ENCODE results near the gene MARCHF2.

MARCHF2 gene

DNA sequence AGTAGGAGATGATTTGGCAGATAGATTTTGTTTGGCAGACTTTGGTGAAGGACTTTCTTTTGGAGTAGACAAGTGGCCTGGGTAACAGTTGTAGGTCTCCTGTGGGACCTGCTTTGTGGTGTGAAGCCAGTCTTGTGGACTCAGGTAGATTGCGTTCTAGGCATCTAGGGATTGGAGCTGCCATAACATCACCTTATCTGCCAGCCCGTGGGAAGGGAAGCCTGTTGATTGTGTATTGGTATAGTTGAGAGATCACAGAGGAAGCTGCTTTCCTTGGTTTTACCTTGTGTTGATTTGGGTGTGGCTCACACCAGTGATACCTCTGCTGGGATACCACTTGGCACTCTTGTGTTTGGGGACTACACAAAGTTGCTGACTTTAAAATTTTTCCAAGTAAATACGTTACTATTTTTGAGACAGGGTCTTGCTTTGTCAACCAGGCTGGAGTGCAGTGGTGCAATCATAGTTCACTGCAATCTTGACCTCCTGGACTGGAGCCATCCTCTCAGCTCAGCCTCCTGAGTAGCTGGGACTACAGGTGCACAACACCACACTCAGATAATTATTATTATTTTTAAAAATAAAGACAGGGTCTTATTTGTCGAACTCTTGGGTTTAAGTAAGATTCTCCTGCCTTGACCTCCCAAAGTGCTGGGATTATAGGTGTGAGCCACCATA is 39.5 kb downstream of the MARCHF2 start:
- no peak overlapping the region for H3K4me3 ChIP-seq (replicated peaks; ENCODE audit: low read depth, low read length)
- TF ChIP-seq, protein P1, sequence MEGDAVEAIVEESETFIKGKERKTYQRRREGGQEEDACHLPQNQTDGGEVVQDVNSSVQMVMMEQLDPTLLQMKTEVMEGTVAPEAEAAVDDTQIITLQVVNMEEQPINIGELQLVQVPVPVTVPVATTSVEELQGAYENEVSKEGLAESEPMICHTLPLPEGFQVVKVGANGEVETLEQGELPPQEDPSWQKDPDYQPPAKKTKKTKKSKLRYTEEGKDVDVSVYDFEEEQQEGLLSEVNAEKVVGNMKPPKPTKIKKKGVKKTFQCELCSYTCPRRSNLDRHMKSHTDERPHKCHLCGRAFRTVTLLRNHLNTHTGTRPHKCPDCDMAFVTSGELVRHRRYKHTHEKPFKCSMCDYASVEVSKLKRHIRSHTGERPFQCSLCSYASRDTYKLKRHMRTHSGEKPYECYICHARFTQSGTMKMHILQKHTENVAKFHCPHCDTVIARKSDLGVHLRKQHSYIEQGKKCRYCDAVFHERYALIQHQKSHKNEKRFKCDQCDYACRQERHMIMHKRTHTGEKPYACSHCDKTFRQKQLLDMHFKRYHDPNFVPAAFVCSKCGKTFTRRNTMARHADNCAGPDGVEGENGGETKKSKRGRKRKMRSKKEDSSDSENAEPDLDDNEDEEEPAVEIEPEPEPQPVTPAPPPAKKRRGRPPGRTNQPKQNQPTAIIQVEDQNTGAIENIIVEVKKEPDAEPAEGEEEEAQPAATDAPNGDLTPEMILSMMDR (IDR thresholded peaks at IDR 0.05; ENCODE audit: low read depth, low read length, missing control alignments), result no peak
- DNase-seq (ENCODE audit: extremely low read depth, low read depth), result no peak

DNA sequence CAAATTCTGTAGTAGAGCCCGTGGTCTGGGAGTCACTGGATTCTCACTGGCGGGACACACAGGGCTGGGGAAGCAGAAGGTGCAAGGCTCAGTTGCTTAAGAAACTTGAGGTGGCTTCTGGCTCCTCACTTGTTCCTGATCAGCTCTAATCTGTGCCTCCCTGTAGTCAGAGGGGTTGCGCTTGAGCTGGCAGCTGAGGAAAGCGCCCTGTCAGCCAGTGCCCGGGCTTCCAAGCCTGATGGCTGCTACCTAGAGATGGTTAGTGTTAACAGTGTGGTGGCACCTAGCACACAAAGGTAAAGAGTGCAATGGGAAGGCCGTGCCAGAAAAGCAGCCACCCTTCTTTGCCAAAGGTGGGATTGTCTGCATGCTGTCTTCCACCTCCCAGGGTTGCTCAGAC is 40.5 kb downstream of the MARCHF2 start:
- TF ChIP-seq, protein P1 (IDR thresholded peaks at IDR 0.05; ENCODE audit: low read depth, low read length, missing control alignments), result no peak
- H3K4me3 ChIP-seq (replicated peaks; ENCODE audit: low read depth, low read length), result no peak overlapping the region
- DNase-seq (ENCODE audit: extremely low read depth, low read depth), result no peak

DNA sequence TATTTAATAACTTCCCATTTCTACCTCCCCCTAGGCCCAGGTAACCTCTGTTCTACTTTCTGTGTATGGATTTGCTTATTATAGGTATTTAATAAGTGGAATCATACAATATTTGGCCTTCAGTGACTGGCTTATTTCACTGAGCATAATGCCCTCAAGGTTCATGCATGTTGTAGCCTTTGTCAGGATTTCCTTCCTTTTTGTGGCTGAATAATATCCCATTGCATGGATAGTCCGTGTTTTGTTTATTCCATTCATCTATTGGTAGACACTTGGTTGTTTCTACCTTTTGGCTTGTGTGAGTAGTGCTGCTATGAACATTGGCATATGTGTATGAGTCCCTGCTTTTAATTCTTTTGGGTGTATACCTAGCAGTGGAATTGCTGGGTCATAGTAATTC is 41.1 kb downstream of the MARCHF2 start:
- no peak overlapping the region for H3K4me3 ChIP-seq (replicated peaks; ENCODE audit: low read depth, low read length)
- no peak for DNase-seq (ENCODE audit: extremely low read depth, low read depth)
- TF ChIP-seq, protein P1 (IDR thresholded peaks at IDR 0.05; ENCODE audit: low read depth, low read length, missing control alignments), result no peak

DNA sequence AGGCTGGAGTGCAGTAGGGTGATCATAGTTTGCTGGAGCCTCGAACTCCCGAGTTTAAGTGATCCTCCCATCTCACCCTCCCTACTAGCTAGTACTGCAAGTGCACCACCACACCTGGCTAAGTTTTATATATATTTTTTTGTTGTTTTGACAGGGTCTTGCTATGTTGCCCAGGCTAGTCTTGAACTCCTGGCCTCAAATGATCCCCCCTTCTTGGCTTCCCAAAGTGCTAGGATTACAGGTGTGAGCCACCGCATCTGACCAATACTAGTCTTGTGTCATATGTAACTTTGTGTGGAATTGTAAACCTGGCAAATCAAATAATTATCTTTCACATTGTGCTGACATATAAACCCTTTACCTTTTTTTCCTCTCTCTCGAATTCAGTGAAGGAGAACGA is 41.9 kb downstream of the MARCHF2 start:
- TF ChIP-seq, protein P1 (IDR thresholded peaks at IDR 0.05; ENCODE audit: low read depth, low read length, missing control alignments), result no peak
- DNase-seq (ENCODE audit: extremely low read depth, low read depth), result no peak
- H3K4me3 ChIP-seq (replicated peaks; ENCODE audit: low read depth, low read length), result no peak overlapping the region

DNA sequence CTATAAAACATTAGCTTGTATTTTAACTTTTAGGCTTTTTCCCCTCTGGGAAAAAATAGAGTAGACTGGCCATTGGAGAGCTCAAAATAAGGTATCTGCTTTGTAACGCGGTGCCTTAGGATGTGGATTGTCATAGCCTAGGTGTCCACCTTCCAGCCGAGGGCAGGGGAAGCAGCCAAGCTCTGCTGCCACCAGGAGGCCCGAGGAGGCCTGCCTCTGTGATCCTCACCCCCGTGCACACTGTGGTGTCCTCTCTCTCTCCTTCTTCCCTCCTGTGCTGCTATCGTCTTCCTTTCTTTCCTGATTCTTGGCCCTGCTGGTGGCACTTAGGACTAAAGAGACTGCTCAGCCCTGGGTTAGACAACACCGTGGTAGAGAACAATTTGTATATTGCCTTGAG is 43.0 kb downstream of the MARCHF2 start:
- DNase-seq (ENCODE audit: extremely low read depth, low read depth), result no peak
- no peak overlapping the region for H3K4me3 ChIP-seq (replicated peaks; ENCODE audit: low read depth, low read length)
- TF ChIP-seq, protein P1 (IDR thresholded peaks at IDR 0.05; ENCODE audit: low read depth, low read length, missing control alignments), result peak; percentile 9

DNA sequence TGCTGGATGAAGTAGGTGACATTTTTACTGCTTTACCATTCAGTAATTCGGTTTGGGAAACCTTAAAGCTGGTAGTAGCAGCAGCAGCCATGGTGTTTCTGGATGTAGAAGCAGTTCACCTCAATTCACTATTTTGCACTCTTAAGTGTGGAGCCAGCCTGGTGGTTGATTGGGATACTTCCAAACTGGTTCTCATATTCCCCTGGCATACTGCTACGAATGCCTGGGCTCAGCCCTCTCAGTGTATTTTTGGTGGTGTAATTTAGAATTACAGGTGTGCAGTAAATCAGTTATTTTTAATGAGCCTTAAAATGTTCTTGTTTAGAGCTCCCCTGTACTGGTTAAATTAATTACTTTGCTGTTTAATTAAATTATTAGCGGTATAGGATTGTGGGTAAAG is 44.1 kb downstream of the MARCHF2 start:
- no peak overlapping the region for H3K4me3 ChIP-seq (replicated peaks; ENCODE audit: low read depth, low read length)
- DNase-seq (ENCODE audit: extremely low read depth, low read depth), result no peak
- TF ChIP-seq, protein P1 (IDR thresholded peaks at IDR 0.05; ENCODE audit: low read depth, low read length, missing control alignments), result no peak

DNA sequence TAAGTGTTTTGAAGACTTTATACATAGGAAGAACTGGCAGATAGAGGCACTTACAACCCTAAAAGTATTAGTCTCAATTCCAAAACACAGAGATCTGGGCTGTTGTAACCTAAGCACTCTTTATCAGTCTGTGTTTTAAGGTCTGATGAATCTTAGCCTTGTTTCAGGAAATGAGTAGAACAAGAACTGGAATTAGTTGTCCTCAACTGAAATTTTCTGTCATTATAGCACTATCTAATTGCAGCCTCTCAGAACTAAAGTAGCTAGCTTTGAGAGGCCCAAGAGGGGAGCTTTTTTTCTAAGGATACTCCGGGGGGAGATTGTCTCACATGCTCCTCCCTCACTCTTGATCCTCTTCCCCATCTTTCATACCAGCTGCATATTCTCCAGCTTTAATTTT is 44.7 kb downstream of the MARCHF2 start:
- no peak overlapping the region for H3K4me3 ChIP-seq (replicated peaks; ENCODE audit: low read depth, low read length)
- DNase-seq (ENCODE audit: extremely low read depth, low read depth), result no peak
- TF ChIP-seq, protein P1 (IDR thresholded peaks at IDR 0.05; ENCODE audit: low read depth, low read length, missing control alignments), result no peak
